K562 (cell line): Measurements from ENCODE around the gene PRDX2. TPM values are rescaled to one million over a fixed set of nuclear protein-coding genes. Genes with fewer than 3 reads are reported as not detected.

Source experiments
- DMBX1 ChIP-seq: fragments of 250-450 bp; sonication (Bioruptor Pico); IDR thresholded peaks from 2 replicates; pipeline ENCODE4 v1.8.0; 2022; ENCODE audit warnings: inconsistent platforms, mild to moderate bottlenecking, moderate library complexity, borderline replicate concordance
- EHMT2 ChIP-seq: fragments of 450-650 bp; IDR thresholded peaks from 2 replicates; pipeline ENCODE4 v1.6.1; 2018; ENCODE audit warnings: antibody characterized with exemption
- FOXA3 ChIP-seq, 2 experiments: fragments of 450-650 bp in 1 of 2; sonication (generic) in 1 of 2; formaldehyde crosslinking; IDR thresholded peaks in 1 of 2; conservative IDR thresholded peaks in 1 of 2; 2 replicates each; pipeline versions ENCODE4 v1.4.0 to v1.8.0; 2020 to 2022; ENCODE audit warnings: mild to moderate bottlenecking in 2 of 2, missing genetic modification reagents in 1 of 2
- HMGN3 ChIP-seq: IDR thresholded peaks from 2 replicates; pipeline ENCODE4 v1.6.1; 2011; ENCODE audit warnings: borderline replicate concordance, low read depth, mild to moderate bottlenecking, mixed read lengths, low read length; ENCODE audit not compliant: insufficient read length; ENCODE audit errors: extremely low read depth
- HNRNPLL ChIP-seq: fragments of 200-400 bp; formaldehyde crosslinking; IDR thresholded peaks from 2 replicates; pipeline ENCODE4 v1.6.1; 2017; ENCODE audit warnings: low read length, low read depth, mild to moderate bottlenecking; ENCODE audit not compliant: poor library complexity, severe bottlenecking
- NCOA4 ChIP-seq: fragments of 450-650 bp; IDR thresholded peaks from 2 replicates; pipeline ENCODE4 v1.6.1; 2018; ENCODE audit warnings: mild to moderate bottlenecking; ENCODE audit not compliant: partially characterized antibody
- POLR2AphosphoS5 ChIP-seq: IDR thresholded peaks from 2 replicates; pipeline ENCODE4 v1.6.1; 2011; ENCODE audit warnings: mild to moderate bottlenecking, low read depth, low read length, moderate library complexity; ENCODE audit not compliant: control insufficient read depth, insufficient read depth
- POLR2G ChIP-seq: fragments of 200-400 bp; formaldehyde crosslinking; IDR thresholded peaks from 2 replicates; pipeline ENCODE4 v1.6.1; 2017; ENCODE audit warnings: low read depth, mild to moderate bottlenecking, antibody characterized with exemption, low read length, moderate library complexity
- PRPF4 ChIP-seq: fragments of 200-400 bp; formaldehyde crosslinking; IDR thresholded peaks from one replicate; pipeline ENCODE4 v1.6.1; 2017; ENCODE audit warnings: low read length, low read depth, mild to moderate bottlenecking; ENCODE audit not compliant: insufficient read depth, poor library complexity, severe bottlenecking
- SIN3B ChIP-seq: fragments of 450-650 bp; IDR thresholded peaks from 2 replicates; pipeline ENCODE4 v1.6.1; 2017; ENCODE audit warnings: low read depth, mild to moderate bottlenecking, moderate library complexity
- SMAD2 ChIP-seq: fragments of 150-350 bp; IDR thresholded peaks from 2 replicates; pipeline ENCODE4 v1.6.1; 2014; ENCODE audit warnings: low read depth, mild to moderate bottlenecking, low read length
- SRF ChIP-seq, 2 experiments: fragments of 250-450, 450-650 bp in 1 of 2; sonication (Bioruptor Pico) in 1 of 2; sonication (generic) in 1 of 2; formaldehyde crosslinking; IDR thresholded peaks; 2 replicates each; pipeline versions ENCODE4 v1.5.0 to v1.5.1; 2020 to 2022; ENCODE audit warnings: mild to moderate bottlenecking in 1 of 2, missing genetic modification reagents in 1 of 2
- ZFP30 ChIP-seq: fragments of 250-450 bp; sonication (Bioruptor Pico); IDR thresholded peaks from 2 replicates; pipeline ENCODE4 v1.8.0; 2022; ENCODE audit warnings: moderate library complexity, mild to moderate bottlenecking, inconsistent platforms, borderline replicate concordance
- ZNF57 ChIP-seq: fragments of 450-650 bp; formaldehyde crosslinking; IDR thresholded peaks from 2 replicates; pipeline ENCODE4 v1.4.0; 2020; ENCODE audit warnings: mild to moderate bottlenecking, moderate library complexity
- polyA plus RNA-seq, 8 experiments: library from polyadenylated mRNA; depleted of rRNA in 4 of 8; stranded (reverse) in 5 of 8; unstranded in 3 of 8; fragments of >200 nt; fragmentation: Nextera tagmentation in 2 of 8; fragmentation: Illumina TruSeq in 1 of 8; extraction: Ambion mirVana in 2 of 8; extraction: Trizol in 1 of 8; gene quantifications; 2 replicates each; pipeline versions ENCODE4 v1.2.1 to v1.2.3, GENCODE V29; 2011 to 2014; ENCODE audit warnings: inconsistent platforms in 1 of 8, missing spikeins in 1 of 8
- total RNA-seq, 7 experiments: library from RNA; depleted of rRNA in 6 of 7; stranded (reverse); fragments of >200 nt in 6 of 7; fragmentation: Illumina TruSeq in 2 of 7; extraction: Trizol in 2 of 7; gene quantifications; 2 replicates each; pipeline versions ENCODE4 v1.2.1 to v1.2.3, GENCODE V29; 2011 to 2021; ENCODE audit warnings: low replicate concordance in 1 of 7
- TF ChIP-seq, protein P1 (sequence below): fragments of 450-650 bp; IDR thresholded peaks from 2 replicates; pipeline ENCODE4 v1.6.1; 2017; ENCODE audit warnings: antibody characterized with exemption, mild to moderate bottlenecking
- TF ChIP-seq, protein P2 (sequence below): fragments of 200-400 bp; formaldehyde crosslinking; IDR thresholded peaks from 2 replicates; pipeline ENCODE4 v1.6.1; 2017; ENCODE audit warnings: mild to moderate bottlenecking, low read depth, low read length, moderate library complexity
- TF ChIP-seq, protein P3 (sequence below): fragments of 250-450 bp; sonication (Bioruptor Pico); IDR thresholded peaks from 2 replicates; pipeline ENCODE4 v1.4.0; 2020

Gene PRDX2
- total and polyA plus RNA-seq, 9 of the 15 experiments (the other 6 are each of a cell fraction or from before 2014, with no cell fraction given), result 206 to 1,183 (median 415) TPM

- peak in 1 of 2 experiments; percentile 34; a peak in 1 of 4 replicates for TF ChIP-seq FOXA3 (CRISPR knock-in tag; conservative IDR thresholded peaks at IDR 0.05 in 1 of 2, IDR thresholded peaks at IDR 0.05 in 1 of 2)
- no peak for TF ChIP-seq EHMT2
- no peak for TF ChIP-seq PRPF4
- TF ChIP-seq SIN3B, result peak; percentile 84
- no peak for TF ChIP-seq NCOA4
- 0 out of 2 replicates have a peak, but pooled peaks have one; percentile 16 for TF ChIP-seq DMBX1
- TF ChIP-seq, protein P1, sequence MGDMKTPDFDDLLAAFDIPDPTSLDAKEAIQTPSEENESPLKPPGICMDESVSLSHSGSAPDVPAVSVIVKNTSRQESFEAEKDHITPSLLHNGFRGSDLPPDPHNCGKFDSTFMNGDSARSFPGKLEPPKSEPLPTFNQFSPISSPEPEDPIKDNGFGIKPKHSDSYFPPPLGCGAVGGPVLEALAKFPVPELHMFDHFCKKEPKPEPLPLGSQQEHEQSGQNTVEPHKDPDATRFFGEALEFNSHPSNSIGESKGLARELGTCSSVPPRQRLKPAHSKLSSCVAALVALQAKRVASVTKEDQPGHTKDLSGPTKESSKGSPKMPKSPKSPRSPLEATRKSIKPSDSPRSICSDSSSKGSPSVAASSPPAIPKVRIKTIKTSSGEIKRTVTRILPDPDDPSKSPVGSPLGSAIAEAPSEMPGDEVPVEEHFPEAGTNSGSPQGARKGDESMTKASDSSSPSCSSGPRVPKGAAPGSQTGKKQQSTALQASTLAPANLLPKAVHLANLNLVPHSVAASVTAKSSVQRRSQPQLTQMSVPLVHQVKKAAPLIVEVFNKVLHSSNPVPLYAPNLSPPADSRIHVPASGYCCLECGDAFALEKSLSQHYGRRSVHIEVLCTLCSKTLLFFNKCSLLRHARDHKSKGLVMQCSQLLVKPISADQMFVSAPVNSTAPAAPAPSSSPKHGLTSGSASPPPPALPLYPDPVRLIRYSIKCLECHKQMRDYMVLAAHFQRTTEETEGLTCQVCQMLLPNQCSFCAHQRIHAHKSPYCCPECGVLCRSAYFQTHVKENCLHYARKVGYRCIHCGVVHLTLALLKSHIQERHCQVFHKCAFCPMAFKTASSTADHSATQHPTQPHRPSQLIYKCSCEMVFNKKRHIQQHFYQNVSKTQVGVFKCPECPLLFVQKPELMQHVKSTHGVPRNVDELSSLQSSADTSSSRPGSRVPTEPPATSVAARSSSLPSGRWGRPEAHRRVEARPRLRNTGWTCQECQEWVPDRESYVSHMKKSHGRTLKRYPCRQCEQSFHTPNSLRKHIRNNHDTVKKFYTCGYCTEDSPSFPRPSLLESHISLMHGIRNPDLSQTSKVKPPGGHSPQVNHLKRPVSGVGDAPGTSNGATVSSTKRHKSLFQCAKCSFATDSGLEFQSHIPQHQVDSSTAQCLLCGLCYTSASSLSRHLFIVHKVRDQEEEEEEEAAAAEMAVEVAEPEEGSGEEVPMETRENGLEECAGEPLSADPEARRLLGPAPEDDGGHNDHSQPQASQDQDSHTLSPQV, result peak; percentile 61
- TF ChIP-seq, protein P2, sequence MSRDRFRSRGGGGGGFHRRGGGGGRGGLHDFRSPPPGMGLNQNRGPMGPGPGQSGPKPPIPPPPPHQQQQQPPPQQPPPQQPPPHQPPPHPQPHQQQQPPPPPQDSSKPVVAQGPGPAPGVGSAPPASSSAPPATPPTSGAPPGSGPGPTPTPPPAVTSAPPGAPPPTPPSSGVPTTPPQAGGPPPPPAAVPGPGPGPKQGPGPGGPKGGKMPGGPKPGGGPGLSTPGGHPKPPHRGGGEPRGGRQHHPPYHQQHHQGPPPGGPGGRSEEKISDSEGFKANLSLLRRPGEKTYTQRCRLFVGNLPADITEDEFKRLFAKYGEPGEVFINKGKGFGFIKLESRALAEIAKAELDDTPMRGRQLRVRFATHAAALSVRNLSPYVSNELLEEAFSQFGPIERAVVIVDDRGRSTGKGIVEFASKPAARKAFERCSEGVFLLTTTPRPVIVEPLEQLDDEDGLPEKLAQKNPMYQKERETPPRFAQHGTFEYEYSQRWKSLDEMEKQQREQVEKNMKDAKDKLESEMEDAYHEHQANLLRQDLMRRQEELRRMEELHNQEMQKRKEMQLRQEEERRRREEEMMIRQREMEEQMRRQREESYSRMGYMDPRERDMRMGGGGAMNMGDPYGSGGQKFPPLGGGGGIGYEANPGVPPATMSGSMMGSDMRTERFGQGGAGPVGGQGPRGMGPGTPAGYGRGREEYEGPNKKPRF, result no peak
- peak; percentile 97 for TF ChIP-seq HNRNPLL
- no peak for TF ChIP-seq ZFP30 (CRISPR knock-in tag)
- peak; percentile 72; the same call in 1 of the 2 replicates for TF ChIP-seq POLR2AphosphoS5
- no peak for TF ChIP-seq ZNF57
- TF ChIP-seq POLR2G, result peak; percentile 97
- TF ChIP-seq HMGN3, result peak; percentile 78
- no peak for TF ChIP-seq SMAD2
- TF ChIP-seq SRF (CRISPR knock-in tag; IDR thresholded peaks at IDR 0.05), result no peak
- TF ChIP-seq, protein P3, sequence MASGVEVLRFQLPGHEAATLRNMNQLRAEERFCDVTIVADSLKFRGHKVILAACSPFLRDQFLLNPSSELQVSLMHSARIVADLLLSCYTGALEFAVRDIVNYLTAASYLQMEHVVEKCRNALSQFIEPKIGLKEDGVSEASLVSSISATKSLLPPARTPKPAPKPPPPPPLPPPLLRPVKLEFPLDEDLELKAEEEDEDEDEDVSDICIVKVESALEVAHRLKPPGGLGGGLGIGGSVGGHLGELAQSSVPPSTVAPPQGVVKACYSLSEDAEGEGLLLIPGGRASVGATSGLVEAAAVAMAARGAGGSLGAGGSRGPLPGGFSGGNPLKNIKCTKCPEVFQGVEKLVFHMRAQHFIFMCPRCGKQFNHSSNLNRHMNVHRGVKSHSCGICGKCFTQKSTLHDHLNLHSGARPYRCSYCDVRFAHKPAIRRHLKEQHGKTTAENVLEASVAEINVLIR (CRISPR knock-in tag), result peak; percentile 83
These were observed 4.9 kb upstream of the PRDX2 start, which contains the start of gene RNASEH2A (continued) for GRCh38 chr19:12806242-12807081.
